IPS-18a (cell line): ENCODE measurements around the gene ZNF423.
A peak's percentile ranks its signal among the peaks of the same experiment; 100 is the strongest.
"Not testable (repeated sequence)": the region's sequence is repeated elsewhere in the genome, so short reads cannot be mapped to it uniquely, and the experiment has no call there.

Experiments used
- H3K27ac ChIP-seq: one replicate; pipeline ENCODE4 v1.5.1; 2013; ENCODE audit warnings: low read length
- H3K27me3 ChIP-seq: one replicate; pipeline ENCODE4 v1.6.1; 2013; ENCODE audit warnings: mild to moderate bottlenecking, low read length; ENCODE audit not compliant: control insufficient read depth, insufficient read depth
- H3K36me3 ChIP-seq: one replicate; pipeline ENCODE4 v1.6.1; 2013; ENCODE audit warnings: low read depth, low read length; ENCODE audit not compliant: control insufficient read depth
- H3K4me1 ChIP-seq: one replicate; pipeline ENCODE4 v1.6.1; 2013; ENCODE audit warnings: low read depth, low read length; ENCODE audit not compliant: control insufficient read depth
- H3K4me3 ChIP-seq: one replicate; pipeline ENCODE4 v1.5.1; 2013; ENCODE audit warnings: low read length
- H3K9ac ChIP-seq: one replicate; pipeline ENCODE4 v1.6.1; 2013; ENCODE audit warnings: mild to moderate bottlenecking, low read length, moderate library complexity
- H3K9me3 ChIP-seq: one replicate; pipeline ENCODE4 v1.6.1; 2013; ENCODE audit warnings: low read depth, low read length; ENCODE audit not compliant: control insufficient read depth

Gene ZNF423

GRCh38 chr16:49695782-49696413 is 160.0 kb downstream of the ZNF423 start:
- Histone ChIP-seq H3K9me3 (no peaks in the 10 kb centered on the region), H3K36me3 (no peaks in the 10 kb centered on the region), H3K4me3 (peak overlapping the region; percentile 12), H3K27me3 (no peaks in the 10 kb centered on the region), H3K9ac (peak overlapping the region; percentile 41), H3K27ac (peak overlapping the region; percentile 87), H3K4me1 (peaks cover 55% of the 10 kb centered on the region)

DNA sequence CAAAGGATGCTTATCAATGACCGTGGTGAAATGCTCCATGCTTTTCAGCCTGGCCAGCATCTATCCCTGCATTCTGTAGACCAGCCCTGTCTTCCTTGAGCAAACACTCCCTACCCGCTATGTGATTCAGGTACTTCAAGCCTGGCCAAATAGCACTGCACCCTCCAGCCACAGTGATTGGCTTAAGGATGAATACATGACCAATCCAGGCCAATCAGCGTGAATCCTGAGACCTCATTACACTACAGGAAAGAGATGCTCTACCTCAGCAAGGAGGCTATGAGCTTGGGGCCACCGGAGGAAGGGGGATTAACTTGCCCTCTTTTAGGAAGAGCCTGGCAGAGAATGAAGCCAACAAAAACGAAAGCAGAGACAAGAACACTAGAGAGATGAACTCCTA is 162.5 kb downstream of the ZNF423 start:
- H3K36me3 ChIP-seq = no peaks in the 10 kb centered on the region
- no peak overlapping the region for H3K27ac ChIP-seq
- H3K27me3 ChIP-seq = no peaks in the 10 kb centered on the region
- H3K4me1 ChIP-seq = peaks cover 30% of the 10 kb centered on the region
- no peak overlapping the region for H3K9ac ChIP-seq
- H3K9me3 ChIP-seq = no peaks in the 10 kb centered on the region
- H3K4me3 ChIP-seq = no peak overlapping the region

DNA sequence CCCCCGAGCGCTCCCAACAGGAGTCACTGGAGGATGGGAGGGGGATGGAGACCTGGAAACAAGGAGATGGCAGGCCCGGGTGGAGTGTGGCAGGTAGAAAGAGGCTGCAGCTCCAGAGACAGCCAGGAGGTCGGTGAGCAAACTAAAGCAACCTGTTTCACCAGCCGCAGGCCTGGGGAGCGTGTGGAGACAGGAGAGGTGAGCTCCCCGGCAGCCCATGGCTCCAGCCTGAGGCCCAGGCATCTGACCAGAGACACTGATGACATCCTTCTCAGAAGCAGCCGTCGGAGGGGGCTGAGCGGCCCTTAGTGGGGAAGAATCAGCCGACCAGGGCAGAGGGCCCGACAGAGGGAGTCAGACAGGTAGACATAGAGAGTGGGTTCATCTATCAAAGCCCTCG is 165.1 kb downstream of the ZNF423 start:
- no peaks in the 10 kb centered on the region for H3K27me3 ChIP-seq
- H3K27ac ChIP-seq = no peak overlapping the region

GRCh38 chr16:49688036-49688697 is 167.7 kb downstream of the ZNF423 start:
- no peaks in the 10 kb centered on the region for H3K9me3 ChIP-seq
- H3K27me3 ChIP-seq = no peaks in the 10 kb centered on the region
- H3K4me3 ChIP-seq = no peak overlapping the region
- H3K4me1 ChIP-seq = no peaks in the 10 kb centered on the region
- no peak overlapping the region for H3K27ac ChIP-seq
- no peak overlapping the region for H3K9ac ChIP-seq
- no peaks in the 10 kb centered on the region for H3K36me3 ChIP-seq

More for the DNA sequence above, 165.1 kb downstream of the ZNF423 start:
- peaks cover 3% of the 10 kb centered on the region for H3K4me1 ChIP-seq
- H3K36me3 ChIP-seq = no peaks in the 10 kb centered on the region
- no peaks in the 10 kb centered on the region for H3K9me3 ChIP-seq
- H3K9ac ChIP-seq = no peak overlapping the region
- H3K4me3 ChIP-seq = no peak overlapping the region

GRCh38 chr16:49687476-49688002 is 168.4 kb downstream of the ZNF423 start:
- no peaks in the 10 kb centered on the region for H3K27me3 ChIP-seq
- H3K36me3 ChIP-seq = no peaks in the 10 kb centered on the region
- no peak overlapping the region for H3K9ac ChIP-seq
- H3K4me3 ChIP-seq = no peak overlapping the region
- no peaks in the 10 kb centered on the region for H3K4me1 ChIP-seq
- no peaks in the 10 kb centered on the region for H3K9me3 ChIP-seq
- no peak overlapping the region for H3K27ac ChIP-seq

GRCh38 chr16:49684696-49685095 is 171.2 kb downstream of the ZNF423 start:
- Histone ChIP-seq H3K4me1 (no peaks in the 10 kb centered on the region), H3K27ac (no peak overlapping the region), H3K9ac (no peak overlapping the region), H3K36me3 (no peaks in the 10 kb centered on the region), H3K9me3 (no peaks in the 10 kb centered on the region), H3K4me3 (no peak overlapping the region), H3K27me3 (no peaks in the 10 kb centered on the region)

- H3K9ac ChIP-seq = no peak overlapping the region
- no peaks in the 10 kb centered on the region for H3K27me3 ChIP-seq
- no peaks in the 10 kb centered on the region for H3K9me3 ChIP-seq
- no peaks in the 10 kb centered on the region for H3K36me3 ChIP-seq
- H3K4me1 ChIP-seq = no peaks in the 10 kb centered on the region
- no peak overlapping the region for H3K4me3 ChIP-seq
- H3K27ac ChIP-seq = no peak overlapping the region
Observed at GRCh38 chr16:49682577-49683165, 173.2 kb downstream of the ZNF423 start.

GRCh38 chr16:49681217-49681883 is 174.6 kb downstream of the ZNF423 start:
- no peaks in the 10 kb centered on the region for H3K27me3 ChIP-seq
- H3K9me3 ChIP-seq = no peaks in the 10 kb centered on the region
- H3K27ac ChIP-seq = no peak overlapping the region
- no peak overlapping the region for H3K9ac ChIP-seq
- no peak overlapping the region for H3K4me3 ChIP-seq
- H3K36me3 ChIP-seq = no peaks in the 10 kb centered on the region
- no peaks in the 10 kb centered on the region for H3K4me1 ChIP-seq

DNA sequence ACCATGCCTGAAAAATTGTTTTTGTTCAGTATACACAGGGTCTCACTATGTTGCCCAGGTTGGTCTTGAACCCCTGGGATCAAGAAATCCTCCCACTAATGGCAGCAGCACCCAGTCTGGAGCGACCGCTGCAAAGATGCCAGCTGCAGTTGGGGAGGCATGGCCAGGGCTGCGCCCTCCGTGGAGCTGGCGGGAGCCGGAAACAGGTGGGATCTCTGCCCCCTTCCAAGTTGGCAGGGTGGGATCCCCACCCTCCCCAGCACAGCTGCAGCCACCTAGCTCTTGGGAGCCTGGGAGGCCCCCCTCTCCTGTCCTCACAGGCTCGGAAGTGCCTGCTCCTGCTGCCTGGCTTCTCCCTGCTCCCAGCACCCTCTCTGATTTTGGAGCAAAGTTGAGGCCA is 176.8 kb downstream of the ZNF423 start:
- H3K9me3 ChIP-seq = no peaks in the 10 kb centered on the region
- no peak overlapping the region for H3K27ac ChIP-seq
- no peaks in the 10 kb centered on the region for H3K4me1 ChIP-seq
- no peak overlapping the region for H3K9ac ChIP-seq
- no peaks in the 10 kb centered on the region for H3K27me3 ChIP-seq
- H3K4me3 ChIP-seq = no peak overlapping the region
- H3K36me3 ChIP-seq = no peaks in the 10 kb centered on the region

GRCh38 chr16:49677661-49678060 is 178.3 kb downstream of the ZNF423 start:
- H3K27me3 ChIP-seq, H3K4me3 ChIP-seq, H3K36me3 ChIP-seq, H3K9me3 ChIP-seq, H3K4me1 ChIP-seq, H3K9ac ChIP-seq, H3K27ac ChIP-seq: not testable (repeated sequence)

GRCh38 chr16:49675413-49675812 is 180.5 kb downstream of the ZNF423 start:
- Histone ChIP-seq H3K9me3 (no peaks in the 10 kb centered on the region), H3K27me3 (no peaks in the 10 kb centered on the region), H3K27ac (no peak overlapping the region), H3K4me1 (no peaks in the 10 kb centered on the region), H3K4me3 (no peak overlapping the region), H3K36me3 (no peaks in the 10 kb centered on the region), H3K9ac (no peak overlapping the region)
